Measurements from ENCODE around the gene ANKRD1. TPM values are rescaled to one million over a fixed set of nuclear protein-coding genes. Genes with fewer than 3 reads are reported as not detected.

ANKRD1 gene
- total RNA-seq, 1 experiment from 2014 or later, result 0.11 TPM

DNA sequence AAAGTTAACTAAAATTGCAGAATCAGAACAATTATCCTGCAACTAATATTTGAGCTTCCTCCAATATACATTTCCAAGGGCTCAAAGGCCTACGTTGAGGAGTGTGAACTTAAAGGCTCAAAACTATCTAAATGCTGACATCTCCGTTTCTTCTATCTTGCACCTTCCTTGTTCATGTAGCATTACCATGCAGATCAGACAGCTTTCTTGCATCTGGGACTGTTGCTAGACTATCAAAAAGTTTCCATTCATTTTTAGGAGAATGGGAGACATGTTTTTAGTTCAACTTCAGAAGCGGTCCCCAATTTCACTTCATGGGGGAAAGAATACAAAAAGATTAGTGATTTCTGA, 2.9 kb downstream of the ANKRD1 start:
- H3K27me3 ChIP-seq (ENCODE audit: insufficient read depth, low read length), result peaks cover 73% of the 10 kb centered on the region
- Mint-ChIP-seq H3K9me3 (peaks cover 0 to 3% of the 10 kb centered on the region in 2 experiments; a peak in 1 of 5 replicates), H3K36me3 (ENCODE audit: insufficient read depth in 1 of 3, low read depth in 3 of 3) (no peaks in the 10 kb centered on the region), H3K4me3 (no peak overlapping the region), H3K4me1 (peaks cover 22% of the 10 kb centered on the region in 2 experiments), H3K27ac (no peak overlapping the region), H3K27me3 (ENCODE audit: low read depth) (peaks cover 99% of the 10 kb centered on the region)
- no peak overlapping the region for H4K8ac ChIP-seq (replicated peaks; ENCODE audit: insufficient read length, low read depth, low read length)
- H4K5ac ChIP-seq (ENCODE audit: insufficient read length, low read depth, low read length), result no peak overlapping the region
- no peak overlapping the region for H2BK120ac ChIP-seq (ENCODE audit: low read depth, low read length, poor library complexity, severe bottlenecking)
- H2AFZ ChIP-seq (ENCODE audit: low read length), result no peak overlapping the region
- H3K14ac ChIP-seq (ENCODE audit: insufficient read depth, low read length), result no peak overlapping the region
- no peak overlapping the region for H3K23ac ChIP-seq (ENCODE audit: insufficient read length, low read depth, low read length)
- H3K4ac ChIP-seq (ENCODE audit: low read depth, low read length), result no peak overlapping the region
- TF ChIP-seq, protein P1, sequence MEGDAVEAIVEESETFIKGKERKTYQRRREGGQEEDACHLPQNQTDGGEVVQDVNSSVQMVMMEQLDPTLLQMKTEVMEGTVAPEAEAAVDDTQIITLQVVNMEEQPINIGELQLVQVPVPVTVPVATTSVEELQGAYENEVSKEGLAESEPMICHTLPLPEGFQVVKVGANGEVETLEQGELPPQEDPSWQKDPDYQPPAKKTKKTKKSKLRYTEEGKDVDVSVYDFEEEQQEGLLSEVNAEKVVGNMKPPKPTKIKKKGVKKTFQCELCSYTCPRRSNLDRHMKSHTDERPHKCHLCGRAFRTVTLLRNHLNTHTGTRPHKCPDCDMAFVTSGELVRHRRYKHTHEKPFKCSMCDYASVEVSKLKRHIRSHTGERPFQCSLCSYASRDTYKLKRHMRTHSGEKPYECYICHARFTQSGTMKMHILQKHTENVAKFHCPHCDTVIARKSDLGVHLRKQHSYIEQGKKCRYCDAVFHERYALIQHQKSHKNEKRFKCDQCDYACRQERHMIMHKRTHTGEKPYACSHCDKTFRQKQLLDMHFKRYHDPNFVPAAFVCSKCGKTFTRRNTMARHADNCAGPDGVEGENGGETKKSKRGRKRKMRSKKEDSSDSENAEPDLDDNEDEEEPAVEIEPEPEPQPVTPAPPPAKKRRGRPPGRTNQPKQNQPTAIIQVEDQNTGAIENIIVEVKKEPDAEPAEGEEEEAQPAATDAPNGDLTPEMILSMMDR (conservative IDR thresholded peaks at IDR 0.05), result no peak
- no peaks in the 10 kb centered on the region for H3K4me1 ChIP-seq (ENCODE audit: insufficient read depth, low read length)
- H3K4me2 ChIP-seq (ENCODE audit: insufficient read depth, insufficient read length, low read length), result no peak overlapping the region
- WGBS (ENCODE audit: extremely low coverage, insufficient read length, low lambda C conversion rate), result no CpG with 5 or more reads among the region's 3 CpGs
- no peak overlapping the region for H2BK12ac ChIP-seq (ENCODE audit: insufficient read length, low read depth, low read length)
- H3K79me2 ChIP-seq (ENCODE audit: insufficient read depth, low read length), result no peaks in the 10 kb centered on the region
- H3K9ac ChIP-seq (ENCODE audit: extremely low read depth, insufficient read length, low read length), result no peak overlapping the region
- H2BK20ac ChIP-seq (ENCODE audit: low read depth, low read length, poor library complexity, severe bottlenecking), result no peak overlapping the region
- no peak overlapping the region for H2BK5ac ChIP-seq (ENCODE audit: insufficient read length, low read length)
- no peak overlapping the region for H3K56ac ChIP-seq (ENCODE audit: insufficient read length, low read depth, low read length)
- H4K91ac ChIP-seq (ENCODE audit: insufficient read length, low read depth, low read length), result no peak overlapping the region
- H2BK15ac ChIP-seq (ENCODE audit: low read depth, low read length), result no peak overlapping the region
- no peak overlapping the region for H3K27ac ChIP-seq (ENCODE audit: insufficient read length, low read depth, low read length)
- H3K79me1 ChIP-seq (ENCODE audit: insufficient read depth, low read depth, low read length, poor library complexity, severe bottlenecking), result no peaks in the 10 kb centered on the region
- no peaks in the 10 kb centered on the region for H4K20me1 ChIP-seq (ENCODE audit: control insufficient read depth, insufficient read depth, insufficient read length)
- H3K23me2 ChIP-seq (ENCODE audit: insufficient read length, low read depth, low read length, poor library complexity, severe bottlenecking), result no peaks in the 10 kb centered on the region
- no peak for DNase-seq
- no peaks in the 10 kb centered on the region for H3K9me3 ChIP-seq (ENCODE audit: control insufficient read depth, low read depth, low read length)
- no peak overlapping the region for H3K18ac ChIP-seq (ENCODE audit: insufficient read length, low read depth, low read length)
- H2AK5ac ChIP-seq (ENCODE audit: insufficient read length, low read length), result no peak overlapping the region
- no peak overlapping the region for H3T11ph ChIP-seq (ENCODE audit: low read length)
